Measurements from ENCODE around the gene MYL10. TPM values are rescaled to one million over a fixed set of nuclear protein-coding genes. Genes with fewer than 3 reads are reported as not detected.

Gene MYL10
- total and polyA plus RNA-seq, 2 donors (not counting 3 experiments of a cell fraction or from before 2014, with no cell fraction given): not detected

DNA sequence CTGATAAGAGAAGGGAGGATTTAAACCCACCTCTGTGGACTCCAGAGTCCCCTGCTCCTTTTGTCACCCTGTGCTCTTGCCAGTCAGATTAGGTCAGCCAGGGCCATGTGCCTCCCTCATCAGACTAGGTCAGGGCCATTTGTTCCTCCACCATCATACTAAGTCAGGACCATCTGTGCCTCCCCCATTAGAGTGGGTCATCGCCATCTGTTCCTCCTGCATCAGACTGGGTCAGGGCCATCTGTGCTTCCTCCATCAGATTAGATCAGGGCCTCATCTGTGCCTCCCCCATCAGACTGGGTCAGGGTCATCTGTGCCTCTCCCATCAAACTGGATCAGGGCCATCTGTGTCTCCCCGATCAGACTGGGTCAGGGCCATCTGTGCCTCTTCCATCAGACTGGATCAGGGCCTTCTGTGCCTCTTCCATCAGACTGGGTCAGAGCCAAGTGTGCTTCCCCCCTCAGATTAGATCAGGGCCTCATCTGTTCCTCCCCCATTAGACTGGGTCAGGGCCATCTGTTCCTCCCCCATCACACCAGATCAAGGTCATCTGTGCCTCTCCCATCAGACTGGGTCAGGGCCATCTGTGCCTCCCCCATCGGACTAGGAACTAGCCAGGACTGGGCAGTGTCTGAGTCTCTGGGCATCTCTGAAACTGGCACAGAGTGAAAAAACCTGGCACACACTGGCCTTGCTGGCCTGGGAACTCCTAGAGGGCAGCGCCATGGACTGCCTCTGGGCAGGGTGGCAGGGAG, 11.5 kb downstream of the MYL10 start:
- no peak for TF ChIP-seq MYC (IDR thresholded peaks at IDR 0.05; ENCODE audit: low read depth, low read length)
- no peak for TF ChIP-seq EZH2 (IDR thresholded peaks at IDR 0.05; ENCODE audit: borderline replicate concordance, low read depth, low read length, severe bottlenecking)
- TF ChIP-seq, protein P1, sequence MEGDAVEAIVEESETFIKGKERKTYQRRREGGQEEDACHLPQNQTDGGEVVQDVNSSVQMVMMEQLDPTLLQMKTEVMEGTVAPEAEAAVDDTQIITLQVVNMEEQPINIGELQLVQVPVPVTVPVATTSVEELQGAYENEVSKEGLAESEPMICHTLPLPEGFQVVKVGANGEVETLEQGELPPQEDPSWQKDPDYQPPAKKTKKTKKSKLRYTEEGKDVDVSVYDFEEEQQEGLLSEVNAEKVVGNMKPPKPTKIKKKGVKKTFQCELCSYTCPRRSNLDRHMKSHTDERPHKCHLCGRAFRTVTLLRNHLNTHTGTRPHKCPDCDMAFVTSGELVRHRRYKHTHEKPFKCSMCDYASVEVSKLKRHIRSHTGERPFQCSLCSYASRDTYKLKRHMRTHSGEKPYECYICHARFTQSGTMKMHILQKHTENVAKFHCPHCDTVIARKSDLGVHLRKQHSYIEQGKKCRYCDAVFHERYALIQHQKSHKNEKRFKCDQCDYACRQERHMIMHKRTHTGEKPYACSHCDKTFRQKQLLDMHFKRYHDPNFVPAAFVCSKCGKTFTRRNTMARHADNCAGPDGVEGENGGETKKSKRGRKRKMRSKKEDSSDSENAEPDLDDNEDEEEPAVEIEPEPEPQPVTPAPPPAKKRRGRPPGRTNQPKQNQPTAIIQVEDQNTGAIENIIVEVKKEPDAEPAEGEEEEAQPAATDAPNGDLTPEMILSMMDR (IDR thresholded peaks at IDR 0.05; ENCODE audit: extremely low read depth in 1 of 2, insufficient read depth in 1 of 2, low read depth in 1 of 2, low read length in 2 of 2): no peak
- no peak for TF ChIP-seq POLR2A (IDR thresholded peaks at IDR 0.05; ENCODE audit: low read depth, low read length)
- TF ChIP-seq POLR2AphosphoS5 (IDR thresholded peaks at IDR 0.05; ENCODE audit: insufficient read depth, low read depth, low read length): no peak
- TF ChIP-seq, protein P2, sequence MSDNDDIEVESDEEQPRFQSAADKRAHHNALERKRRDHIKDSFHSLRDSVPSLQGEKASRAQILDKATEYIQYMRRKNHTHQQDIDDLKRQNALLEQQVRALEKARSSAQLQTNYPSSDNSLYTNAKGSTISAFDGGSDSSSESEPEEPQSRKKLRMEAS (IDR thresholded peaks at IDR 0.05; ENCODE audit: insufficient read depth, insufficient read length): no peak
- TF ChIP-seq JUN (IDR thresholded peaks at IDR 0.05; ENCODE audit: borderline replicate concordance, insufficient read depth, insufficient read length, low read depth): no peak
- no peak for TF ChIP-seq GATA2 (IDR thresholded peaks at IDR 0.05; ENCODE audit: insufficient read depth, insufficient read length, low read depth, low read length)
- no peak for TF ChIP-seq FOS (IDR thresholded peaks at IDR 0.05; ENCODE audit: borderline replicate concordance, insufficient read depth, low read length)
- no peaks in the 10 kb centered on the region for H3K9me1 ChIP-seq (replicated peaks; ENCODE audit: control insufficient read depth, extremely low read depth, insufficient read depth, low read length)
- BruUV-seq (replicated peaks): no TSS peak
- ChIA-PET CTCF (no interaction called here), POLR2A (no interaction called here)
- no peaks in the 10 kb centered on the region for H3K4me1 ChIP-seq (ENCODE audit: control insufficient read depth, extremely low read depth, insufficient read depth, low read length)
- no peaks in the 10 kb centered on the region for H3K36me3 ChIP-seq (ENCODE audit: control insufficient read depth in 2 of 2, extremely low read depth in 1 of 2, insufficient read depth in 2 of 2, low read length in 2 of 2)
- H3K4me2 ChIP-seq (ENCODE audit: insufficient read depth, low read length): no peak overlapping the region
- FAIRE-seq (no peak), DNase-seq (ENCODE audit: low read depth, low spot score) (no peak)
- H4K20me1 ChIP-seq (replicated peaks; ENCODE audit: control insufficient read depth, extremely low read depth, insufficient read depth, low read length): no peaks in the 10 kb centered on the region
- no peak overlapping the region for H3K4me3 ChIP-seq (replicated peaks in 1 of 3; ENCODE audit: insufficient read depth in 1 of 3, low read depth in 1 of 3, low read length in 3 of 3)
- peaks cover 3 to 8% of the 10 kb centered on the region in 2 experiments for H3K27me3 ChIP-seq (ENCODE audit: control insufficient read depth in 2 of 2, insufficient read depth in 2 of 2, low read length in 2 of 2)
- no peaks in the 10 kb centered on the region for H3K9me3 ChIP-seq (replicated peaks; ENCODE audit: control insufficient read depth, insufficient read depth, low read length)
- no peak overlapping the region for H3K27ac ChIP-seq (ENCODE audit: insufficient read depth, low read depth, low read length)
- H2AFZ ChIP-seq (ENCODE audit: low read depth, low read length): no peak overlapping the region
- intact Hi-C loops (cut with micrococcal nuclease): no loop called here
- no peak overlapping the region for H3K9ac ChIP-seq (replicated peaks; ENCODE audit: extremely low read depth, insufficient read depth, low read length)
- H3K79me2 ChIP-seq (ENCODE audit: control insufficient read depth, insufficient read depth, low read length): no peaks in the 10 kb centered on the region
- dilution Hi-C loops (cut with MboI; ENCODE audit: extremely low pct_ligation_motif_present, low sequenced_read_pairs): no loop called here

Data from endothelial cell of umbilical vein (primary cell).